HG02610 (cell line): ENCODE measurements around the gene ZRANB1.

Experiments used
- ATAC-seq: cut with Tn5 transposase; IDR thresholded peaks from one replicate; pipeline ENCODE4 v1.9.1; 2021; ENCODE audit warnings: mild to moderate bottlenecking, moderate library complexity; ENCODE audit not compliant: unreplicated experiment

ZRANB1 gene

GRCh38 chr10:125017547-125018298 lies 75.8 kb downstream of the ZRANB1 start:
- ATAC-seq, result no peak

GRCh38 chr10:125018576-125019143 lies 76.7 kb downstream of the ZRANB1 start:
- ATAC-seq, result no peak

GRCh38 chr10:125020386-125020785 lies 78.5 kb downstream of the ZRANB1 start:
- no peak for ATAC-seq

- no peak for ATAC-seq
Measured at GRCh38 chr10:125020871-125021270, 78.9 kb downstream of the ZRANB1 start.

- no peak for ATAC-seq
Measured at GRCh38 chr10:125021686-125022344, 79.9 kb downstream of the ZRANB1 start.

- no peak for ATAC-seq
Measured at GRCh38 chr10:125022671-125023070, 80.7 kb downstream of the ZRANB1 start.

GRCh38 chr10:125023255-125023654 lies 81.3 kb downstream of the ZRANB1 start:
- ATAC-seq, result no peak

GRCh38 chr10:125023862-125024496 lies 82.1 kb downstream of the ZRANB1 start:
- no peak for ATAC-seq

- no peak for ATAC-seq
Measured at GRCh38 chr10:125024497-125025234, 82.7 kb downstream of the ZRANB1 start.

GRCh38 chr10:125025341-125025740 lies 83.4 kb downstream of the ZRANB1 start:
- no peak for ATAC-seq

- ATAC-seq, result no peak
Measured at GRCh38 chr10:125026036-125026931, 84.4 kb downstream of the ZRANB1 start.

- ATAC-seq, result no peak
Measured at GRCh38 chr10:125026974-125027735, 85.2 kb downstream of the ZRANB1 start.

GRCh38 chr10:125027871-125028869 lies 86.2 kb downstream of the ZRANB1 start:
- no peak for ATAC-seq

- no peak for ATAC-seq
Measured at GRCh38 chr10:125029584-125030242, 87.8 kb downstream of the ZRANB1 start.

- no peak for ATAC-seq
Measured at GRCh38 chr10:125030567-125031197, 88.8 kb downstream of the ZRANB1 start.

- no peak for ATAC-seq
Measured at GRCh38 chr10:125032474-125033020, 90.6 kb downstream of the ZRANB1 start.
